HG03439 (cell line): ENCODE results near the gene C2orf15.
"Not testable (repeated sequence)": the region's sequence is repeated elsewhere in the genome, so short reads cannot be mapped to it uniquely, and the experiment has no call there.

ENCODE experiments used
- ATAC-seq: cut with Tn5 transposase; IDR thresholded peaks from one replicate; pipeline ENCODE4 v1.9.1; 2021; ENCODE audit warnings: mild to moderate bottlenecking, moderate library complexity; ENCODE audit not compliant: unreplicated experiment

The C2orf15 gene

DNA sequence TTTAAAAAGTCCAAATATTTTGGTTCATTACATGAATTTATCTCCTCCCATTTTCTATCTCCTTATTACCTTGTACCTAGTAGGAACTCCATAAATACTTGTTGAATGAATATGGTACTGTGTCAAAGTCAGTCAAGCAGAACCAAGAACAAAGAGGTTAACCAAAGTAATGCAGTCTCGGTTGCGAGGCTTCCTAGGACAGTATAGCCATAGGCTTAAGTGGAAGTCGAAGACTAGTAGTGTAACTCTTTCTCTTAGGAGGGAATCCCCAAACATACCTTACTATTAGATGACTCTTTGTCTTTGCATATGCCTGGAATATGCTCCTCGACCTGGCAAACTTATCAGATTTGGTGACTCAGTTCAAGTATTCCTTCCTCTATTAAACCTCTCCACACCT is 18.1 kb downstream of the C2orf15 start:
- no peak for ATAC-seq

DNA sequence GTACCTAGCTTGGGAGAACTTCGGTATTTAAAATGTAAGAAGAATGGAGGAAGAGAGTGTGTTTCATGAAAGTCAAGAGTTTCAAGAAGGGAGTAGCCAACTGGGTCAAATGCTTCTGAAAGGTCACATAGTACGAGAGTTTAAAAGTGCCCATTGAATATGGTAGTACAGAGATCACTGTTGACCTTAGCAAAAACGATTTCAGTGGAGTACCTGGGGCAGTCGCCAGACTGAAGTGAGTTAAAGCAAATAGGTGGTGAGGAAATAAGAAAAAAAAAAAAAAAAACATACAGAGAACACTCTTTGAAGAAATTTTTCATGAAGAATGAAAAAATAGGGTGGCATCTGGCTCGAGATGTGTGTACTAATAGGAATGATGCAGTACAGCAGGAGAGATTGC is 24.7 kb downstream of the C2orf15 start:
- no peak for ATAC-seq

DNA sequence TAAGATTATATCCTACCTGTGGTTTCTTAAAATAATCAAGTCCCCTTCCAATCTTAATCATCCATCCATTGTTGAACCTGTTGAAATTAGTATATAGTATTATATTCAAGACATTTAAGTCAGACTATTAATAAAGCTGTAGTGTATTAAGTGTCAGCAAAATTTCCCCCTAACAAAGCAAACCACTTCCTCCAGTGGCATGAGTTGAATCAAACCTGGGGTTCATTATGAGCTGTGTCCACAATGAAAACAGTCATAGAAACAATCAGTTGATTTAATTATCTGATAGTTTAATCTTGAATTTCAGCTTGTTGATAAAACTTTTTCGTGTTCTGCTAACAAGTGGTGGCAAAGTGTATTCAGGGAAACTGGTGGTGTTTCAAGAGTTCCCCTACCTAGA is 28.0 kb downstream of the C2orf15 start:
- no peak for ATAC-seq

DNA sequence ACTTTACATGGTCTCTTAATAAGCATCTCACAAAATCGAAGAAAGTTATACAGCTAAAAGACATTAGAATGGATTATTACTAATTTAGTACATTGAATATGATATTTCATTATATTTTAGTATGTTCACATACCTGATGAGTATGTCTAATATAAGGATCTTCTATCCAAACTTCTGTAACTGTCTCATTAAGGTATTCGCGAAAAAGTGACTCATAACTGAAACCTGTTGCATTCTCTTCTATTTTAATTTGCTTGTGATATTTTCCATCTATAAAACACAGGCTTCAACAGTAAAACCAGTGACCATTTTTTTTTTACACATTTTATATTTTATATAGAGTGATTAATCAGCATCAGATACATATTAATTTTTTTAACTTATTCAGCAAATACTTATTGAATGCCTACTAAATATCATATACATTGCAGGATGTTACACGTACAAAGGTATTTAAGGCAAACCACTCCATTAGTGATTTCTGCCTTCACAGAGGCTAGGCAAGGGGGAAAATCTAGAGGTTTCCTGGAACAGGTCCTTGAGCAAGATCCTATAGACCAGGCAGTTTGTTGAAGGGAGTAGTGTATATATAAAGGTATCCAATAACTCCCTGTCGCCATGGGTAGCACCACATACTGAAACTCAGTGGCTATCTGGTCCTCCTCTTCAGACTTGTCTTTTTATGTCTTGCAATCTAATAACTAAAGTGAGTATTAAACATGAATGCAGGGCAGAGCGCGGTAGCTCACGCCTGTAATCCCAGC is 30.1 kb downstream of the C2orf15 start:
- ATAC-seq: no peak

DNA sequence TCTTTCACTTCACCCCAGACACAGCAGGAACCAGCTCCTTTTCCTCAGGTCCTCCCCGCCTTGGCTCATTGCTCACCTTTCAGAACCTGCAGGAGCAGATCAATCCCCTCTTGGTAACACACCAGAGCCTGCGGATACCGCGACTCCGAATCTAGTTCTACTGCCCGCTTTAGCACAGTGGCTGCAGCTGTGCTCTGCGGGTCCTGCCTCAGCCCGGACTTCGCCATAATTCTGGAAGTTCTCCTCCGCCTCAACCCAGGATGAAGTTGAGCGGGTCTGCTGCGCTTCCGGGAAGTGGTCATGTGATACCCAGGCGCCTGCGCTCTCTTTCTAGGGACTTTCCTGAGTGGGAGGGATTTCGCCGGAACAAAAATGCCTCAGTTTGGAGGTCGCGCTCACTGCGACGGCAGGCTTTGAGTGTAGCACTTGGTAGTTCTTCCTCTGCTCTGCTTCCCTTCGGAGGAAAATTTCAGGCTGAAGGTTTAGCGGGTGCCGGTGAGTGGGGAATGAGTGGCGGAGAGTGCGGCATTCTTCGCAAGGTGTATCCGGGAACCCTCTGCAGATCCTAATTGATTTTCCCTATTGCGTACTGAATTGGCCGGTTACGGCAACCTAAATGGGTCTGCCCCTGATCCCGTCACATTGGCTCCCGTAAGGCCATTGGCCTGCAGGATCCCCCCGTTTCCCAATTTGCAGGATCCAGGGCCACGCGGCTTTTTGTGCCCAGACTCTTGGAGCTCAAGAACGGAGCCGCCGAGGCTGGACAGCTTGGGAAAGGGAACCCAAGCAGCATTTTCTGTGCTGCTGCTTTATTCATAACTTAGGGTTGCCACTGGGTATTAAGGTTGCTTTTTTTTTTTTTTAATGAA is 39.5 kb downstream of the C2orf15 start, which contains the start of the genes MITD1 and MRPL30:
MITD1 (minus strand) TSS at position 304 of the 869 bp plus-strand sequence; CDS start at position 227, 77 bp downstream.
MRPL30 (plus strand) TSS at position 430 of the 869 bp plus-strand sequence. CDS start 5,020 bp downstream, outside the sequence.
- peak; percentile 96 for ATAC-seq

DNA sequence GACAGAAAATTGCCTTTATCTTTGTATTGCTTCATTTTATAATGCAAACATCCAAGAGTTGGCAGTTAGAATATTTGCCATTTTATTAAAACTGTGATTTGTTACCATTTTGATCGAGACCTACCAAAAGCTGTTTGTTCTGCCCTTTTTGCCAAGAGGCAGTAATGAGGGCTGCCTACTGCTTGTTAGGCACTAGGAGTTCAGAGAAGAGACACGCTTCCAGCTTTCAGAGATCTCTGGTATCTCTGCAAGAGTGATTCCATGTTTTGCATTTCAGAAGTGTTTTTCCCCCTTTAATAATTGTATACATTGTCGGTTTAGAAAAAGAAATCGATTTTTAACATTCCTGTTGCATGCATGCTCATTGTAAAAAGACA is 40.1 kb downstream of the C2orf15 start:
- ATAC-seq: no peak

DNA sequence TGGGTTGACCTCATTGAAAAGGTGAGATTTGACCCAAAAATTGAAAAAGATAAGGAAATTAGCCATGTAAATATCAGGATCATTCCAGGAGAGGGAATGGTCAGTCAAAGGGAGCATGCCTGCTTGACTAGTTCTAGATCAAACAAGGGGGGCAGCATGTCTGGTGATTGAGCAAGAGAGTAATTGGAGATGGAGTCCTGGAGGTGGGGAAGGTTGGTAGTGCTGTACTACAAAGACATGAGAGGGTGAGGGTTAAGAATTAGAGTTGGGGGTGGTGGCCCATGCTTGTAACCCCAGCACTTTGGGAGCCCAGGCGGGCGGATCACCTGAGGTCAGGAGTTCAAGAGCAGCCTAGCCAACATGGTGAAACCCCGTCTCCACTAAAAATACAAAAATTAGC is 41.5 kb downstream of the C2orf15 start:
- no peak for ATAC-seq

DNA sequence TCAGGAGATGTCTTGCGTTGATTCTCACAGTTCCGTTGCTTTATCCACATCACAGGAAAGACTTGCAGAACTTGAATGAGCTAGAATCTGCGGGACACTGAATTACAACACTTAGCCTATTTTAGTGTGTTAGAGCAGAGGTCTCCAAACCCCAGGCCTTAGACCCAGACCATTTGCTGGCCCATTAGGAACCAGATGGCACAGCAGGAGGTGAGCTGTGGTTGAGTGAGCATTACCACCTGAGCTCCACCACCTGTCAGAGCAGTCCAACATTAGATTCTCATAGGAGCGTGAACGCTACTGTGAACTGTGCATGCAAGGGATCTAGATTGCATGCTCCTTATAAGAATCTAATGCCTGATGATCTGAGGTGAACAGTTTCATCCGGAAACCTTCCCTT is 43.3 kb downstream of the C2orf15 start:
- ATAC-seq: no peak

DNA sequence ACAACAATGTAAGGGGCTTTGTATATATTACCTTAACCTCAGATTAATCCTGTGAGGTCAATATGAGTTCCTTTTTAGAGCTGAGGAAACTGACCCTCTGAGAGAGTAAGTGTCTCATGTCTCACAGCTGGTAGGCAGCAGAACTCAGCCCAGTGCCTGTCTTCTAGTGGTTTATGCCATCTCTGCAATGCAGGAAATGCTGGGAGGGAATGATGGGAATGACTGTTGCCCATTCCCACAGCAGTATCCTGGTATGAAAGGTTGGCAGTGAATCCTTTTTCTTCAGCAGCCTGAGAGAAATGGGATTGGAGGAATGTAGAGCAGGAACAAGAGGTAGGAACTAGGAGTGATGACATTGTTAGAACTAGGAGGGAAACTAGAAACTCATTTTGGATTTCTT is 45.5 kb downstream of the C2orf15 start:
- no peak for ATAC-seq

DNA sequence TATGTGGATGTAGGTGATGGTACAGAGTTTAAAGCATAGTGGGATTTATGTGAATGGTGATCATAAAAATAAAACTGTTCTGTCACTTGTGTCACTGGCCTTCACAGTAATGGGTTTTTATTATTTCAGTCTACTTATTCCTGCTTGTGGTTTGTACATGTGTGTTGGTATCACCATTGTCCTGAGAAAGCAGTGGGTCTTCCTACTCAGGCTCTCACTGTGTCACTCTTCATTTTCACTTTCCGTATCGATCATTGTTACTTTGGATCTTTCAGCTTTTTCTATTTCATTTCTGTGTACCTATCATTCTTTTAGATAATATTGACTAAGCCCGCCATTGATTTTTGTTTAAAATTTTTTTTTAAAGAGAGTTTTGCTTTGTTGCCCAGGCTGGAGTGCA is 46.9 kb downstream of the C2orf15 start:
- ATAC-seq: no peak

DNA sequence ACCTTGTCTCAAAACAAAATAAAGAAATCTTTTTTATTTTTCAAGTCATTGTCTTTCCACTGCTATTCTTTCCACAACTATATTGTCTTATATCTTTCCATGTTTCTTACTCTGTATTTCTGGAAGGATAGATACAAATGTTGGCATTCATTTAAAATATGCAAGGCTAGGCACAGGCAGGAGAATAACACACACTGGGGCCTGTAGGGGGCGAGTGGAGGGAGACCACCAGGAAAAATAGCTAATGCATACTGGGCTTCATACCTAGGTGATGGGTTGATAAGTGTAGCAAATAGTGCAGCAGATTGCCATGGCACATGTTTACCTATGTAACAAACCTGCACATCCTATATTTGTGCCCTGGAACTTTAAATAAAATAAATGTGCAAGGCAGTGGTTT is 49.0 kb downstream of the C2orf15 start:
- ATAC-seq: no peak

DNA sequence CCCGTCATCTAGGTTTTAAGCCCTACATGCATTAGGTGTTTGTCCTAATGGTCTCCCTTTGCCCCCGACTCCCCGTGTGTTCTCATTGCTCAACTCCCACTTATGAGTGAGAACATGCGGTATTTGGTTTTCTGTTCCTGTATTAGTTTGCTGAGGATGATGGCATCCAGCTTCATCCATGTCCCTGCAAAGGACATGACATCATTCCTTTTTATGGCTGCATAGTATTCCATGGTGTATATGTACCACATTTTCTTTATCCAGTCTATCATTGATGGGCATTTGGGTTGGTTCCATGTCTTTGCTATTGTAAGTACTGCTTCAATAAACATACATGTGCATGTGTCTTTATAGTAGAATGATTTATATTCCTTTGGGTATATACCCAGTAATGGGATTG is 50.9 kb downstream of the C2orf15 start:
- not testable (repeated sequence) for ATAC-seq

DNA sequence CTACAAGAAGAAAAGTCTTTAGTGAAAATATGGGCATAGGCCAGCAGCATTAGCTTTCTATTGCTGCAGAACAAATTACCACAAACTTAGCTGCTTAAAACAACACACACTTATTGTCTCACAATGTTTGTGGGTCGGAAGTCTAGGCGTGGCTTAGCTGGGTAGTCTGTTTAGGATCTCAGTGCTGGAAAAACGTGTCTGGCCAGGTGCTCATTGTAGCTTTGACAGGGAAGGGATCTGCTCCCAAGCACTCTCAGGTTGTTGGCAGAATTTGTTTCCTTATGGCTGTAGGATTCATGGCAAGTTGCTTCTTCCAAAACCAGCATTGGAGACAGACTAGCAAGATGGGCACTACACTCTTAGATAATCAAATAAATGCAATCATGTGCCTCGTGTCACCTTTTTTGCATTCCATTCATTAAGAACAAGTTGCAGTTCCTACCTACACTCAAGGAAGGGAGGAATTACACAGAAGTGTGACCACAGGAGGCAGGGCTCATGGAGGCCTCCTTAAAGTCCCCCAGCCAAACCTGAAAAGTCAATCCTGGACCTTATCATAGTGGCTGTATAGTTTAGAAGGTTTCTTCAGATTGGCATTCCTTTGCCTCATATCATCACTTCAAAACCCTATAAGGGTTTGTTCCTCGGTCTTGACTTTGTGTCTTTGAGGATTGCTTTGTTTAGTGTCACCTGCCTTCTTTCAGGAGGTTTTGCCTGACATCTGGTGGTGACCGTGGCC is 56.8 kb downstream of the C2orf15 start:
- ATAC-seq: no peak

DNA sequence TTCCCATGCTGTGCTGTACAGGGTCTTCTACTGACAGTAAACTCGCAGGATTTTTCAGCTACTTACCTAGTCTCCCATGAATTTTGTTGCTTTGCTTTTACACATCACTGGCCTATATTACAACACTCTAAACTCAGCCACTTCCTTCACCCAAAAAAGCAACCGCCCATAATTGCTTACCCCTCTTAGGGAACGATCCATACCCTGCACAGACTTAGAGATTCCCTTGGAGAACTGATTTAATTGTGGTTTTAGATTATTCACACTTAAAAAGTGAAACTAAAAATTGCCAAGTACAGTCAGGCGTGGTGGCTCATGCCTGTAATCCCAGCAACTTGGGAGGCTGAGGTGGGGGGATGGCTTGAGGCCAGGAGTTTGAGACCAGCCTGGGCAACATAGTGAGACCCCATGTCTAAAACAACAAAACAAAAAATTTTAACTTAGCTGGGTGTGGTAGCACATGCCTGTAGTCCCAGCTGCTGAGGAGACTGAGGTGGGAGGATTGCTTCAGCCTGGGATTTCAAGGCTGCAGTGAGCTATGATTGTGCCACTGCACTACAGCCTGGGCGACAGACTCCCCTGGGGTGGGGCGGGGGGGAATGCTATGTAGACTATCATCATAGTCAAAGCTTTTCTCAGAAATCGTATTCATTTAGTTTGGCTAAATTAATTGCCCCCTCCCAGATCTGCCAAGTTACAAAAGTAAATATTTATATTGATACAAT is 58.7 kb downstream of the C2orf15 start:
- no peak for ATAC-seq
